Stimulated activated CD4-positive, alpha-beta T cell treated with anti-CD3 and anti-CD28 coated beads, Interleukin-1b, Interleukin-23, amount 100 ng/mL, for 24 hours (primary cell): ENCODE measurements around the gene MMP24.

Experiments used
- DNase-seq, 4 experiments: peaks; one replicate each; pipeline ENCODE4 v3.0.0-alpha.2; 2020; ENCODE audit warnings: low read depth in 4 of 4, low spot score in 1 of 4

MMP24 gene

DNA sequence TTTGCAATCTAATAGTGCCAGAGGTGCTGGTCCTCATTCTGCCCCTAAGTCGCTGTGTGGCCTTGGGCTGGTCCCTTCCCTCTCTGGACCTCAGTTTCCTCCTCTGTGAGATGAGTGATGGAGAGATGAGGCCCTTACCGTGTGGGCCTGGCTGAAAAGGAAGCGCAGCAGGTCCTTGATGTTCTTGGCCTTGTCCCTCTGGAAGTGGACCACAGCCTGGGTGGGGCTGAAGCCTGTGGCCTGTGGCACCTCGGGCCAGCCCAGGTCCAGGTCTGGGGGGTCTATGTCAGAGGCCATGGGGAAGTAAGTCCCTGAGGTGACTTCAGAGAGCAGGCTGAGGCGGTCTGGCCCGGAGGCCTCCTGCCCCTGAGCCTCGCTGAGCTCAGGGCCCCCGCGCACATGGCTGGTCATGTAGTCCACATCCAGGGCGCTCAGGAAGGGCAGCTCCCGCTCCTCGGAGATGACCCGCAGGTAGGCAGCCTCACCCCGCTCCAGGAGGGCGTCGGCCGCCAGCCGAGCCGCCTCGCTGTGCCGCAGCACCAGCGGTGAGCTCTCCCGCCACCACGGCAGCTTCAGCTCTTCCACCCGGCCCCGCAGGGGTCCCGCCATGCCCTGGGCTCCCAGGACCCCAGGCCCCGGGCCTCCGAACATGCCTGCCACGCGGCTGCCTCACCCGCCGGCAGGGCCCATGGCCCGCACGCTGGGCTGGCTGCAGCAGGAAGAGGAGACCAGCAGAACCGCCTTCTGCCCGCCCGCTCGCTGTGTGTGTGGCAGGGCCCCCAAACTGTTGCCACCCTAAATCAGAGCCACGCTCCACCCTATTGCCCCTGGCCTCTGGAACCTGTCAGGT is 65.4 kb downstream of the MMP24 start, which contains the start of gene FAM83C:
Gene FAM83C, minus strand, starts transcription at position 772 of the 850 bp plus-strand sequence. Its CDS starts 121 bp downstream, at position 651.
- DNase-seq, result no peak

DNA sequence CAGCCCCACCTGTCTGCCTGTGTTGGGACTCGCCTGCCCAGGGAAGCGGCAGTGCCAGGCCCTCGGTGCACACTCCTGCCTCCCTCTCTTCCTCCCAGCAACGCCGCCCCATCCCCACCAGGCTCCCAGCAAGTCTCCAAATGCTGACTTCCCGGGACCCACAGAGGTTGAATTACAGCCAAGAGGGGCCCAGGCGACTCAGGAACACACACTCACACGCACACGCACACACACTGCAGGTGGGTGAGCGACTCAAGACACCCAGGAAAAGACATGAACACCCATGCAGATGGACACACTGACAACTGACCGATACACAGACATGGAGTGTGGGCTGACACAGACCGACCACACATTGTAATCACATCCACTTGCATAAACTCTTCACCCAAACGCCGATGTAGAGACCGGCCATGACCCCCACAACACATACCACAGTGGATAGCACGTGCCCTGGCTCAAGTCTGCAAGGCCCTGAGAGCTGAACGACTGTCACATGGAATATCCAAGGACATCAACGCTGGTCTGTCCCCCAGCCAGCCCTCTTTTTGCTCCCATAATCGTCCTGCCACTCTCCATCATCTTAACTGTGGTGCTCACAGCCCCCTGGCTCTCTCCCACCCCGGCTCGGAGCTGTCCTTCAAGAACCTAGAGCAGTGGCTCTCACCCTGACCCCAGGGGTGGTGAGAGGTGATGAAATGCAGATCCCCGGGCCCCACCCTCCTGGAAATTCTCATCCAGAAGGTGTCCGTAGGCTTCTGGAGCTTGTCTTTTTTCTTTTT is 66.2 kb downstream of the MMP24 start:
- no peak for DNase-seq

DNA sequence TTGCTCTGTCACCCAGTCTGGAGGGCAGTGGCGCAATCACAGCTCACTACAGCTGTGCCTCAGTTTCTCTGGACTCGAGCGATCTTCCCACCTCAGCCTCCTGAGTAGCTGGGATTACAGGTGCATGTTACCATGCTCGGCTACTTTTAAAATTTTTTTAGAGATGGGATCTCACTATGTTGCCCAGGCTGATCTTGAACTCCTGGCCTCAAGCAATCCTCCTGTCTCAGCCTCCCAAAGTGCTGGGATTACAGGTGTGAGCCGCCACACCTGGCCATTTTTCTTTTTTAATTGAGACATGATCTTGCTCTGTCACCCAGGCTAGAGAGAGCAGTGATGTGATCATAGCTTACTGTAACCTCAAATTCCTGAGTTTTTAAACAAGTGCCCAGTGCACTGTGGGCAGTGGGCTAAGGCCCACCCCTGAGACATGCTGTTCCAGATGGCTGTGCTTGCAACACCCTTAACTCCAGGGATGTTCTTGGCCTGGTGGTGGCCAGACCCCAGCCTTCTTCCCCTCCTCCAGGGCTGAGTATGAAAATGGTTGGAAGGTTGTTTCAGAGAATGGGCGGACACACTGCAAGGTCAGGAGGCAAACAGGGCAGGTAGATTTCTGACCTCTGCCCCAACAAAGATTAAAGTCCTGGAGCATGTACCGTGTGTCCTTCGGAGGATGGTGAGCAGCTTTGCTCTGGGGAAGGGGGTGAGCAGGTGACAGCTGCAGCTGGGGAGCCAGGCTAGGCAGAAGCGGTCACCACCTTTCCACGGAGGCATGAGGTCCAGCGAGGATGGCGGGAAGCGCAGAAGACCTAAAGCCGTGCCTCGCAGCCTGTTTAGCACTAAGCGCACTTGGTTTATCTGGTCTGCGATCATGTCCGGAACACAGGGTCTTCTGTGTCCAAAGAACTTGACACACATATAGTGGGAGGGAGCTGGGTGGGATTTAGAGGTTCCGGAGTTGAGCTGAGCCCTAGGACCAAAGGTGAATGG is 67.1 kb downstream of the MMP24 start:
- no peak for DNase-seq

DNA sequence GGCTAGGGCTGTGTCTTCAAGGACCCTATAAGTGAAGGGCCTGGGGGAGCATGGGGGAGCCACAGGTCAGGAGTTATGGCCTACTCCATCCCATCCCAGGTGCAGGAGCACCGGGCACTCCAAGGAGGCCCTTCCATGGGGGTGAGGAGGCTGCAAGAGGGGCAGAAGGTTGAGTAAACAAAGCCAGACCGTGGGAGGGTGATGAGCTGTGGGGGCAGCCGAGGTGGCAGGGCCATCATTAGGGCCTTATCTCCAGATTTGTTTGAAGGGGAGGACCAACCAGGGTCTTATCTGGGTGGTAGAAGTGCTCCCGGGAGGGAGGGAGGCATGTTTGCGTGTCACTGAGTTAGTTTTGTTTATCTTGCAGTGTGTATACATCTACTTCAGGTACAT is 67.8 kb downstream of the MMP24 start:
- no peak for DNase-seq

DNA sequence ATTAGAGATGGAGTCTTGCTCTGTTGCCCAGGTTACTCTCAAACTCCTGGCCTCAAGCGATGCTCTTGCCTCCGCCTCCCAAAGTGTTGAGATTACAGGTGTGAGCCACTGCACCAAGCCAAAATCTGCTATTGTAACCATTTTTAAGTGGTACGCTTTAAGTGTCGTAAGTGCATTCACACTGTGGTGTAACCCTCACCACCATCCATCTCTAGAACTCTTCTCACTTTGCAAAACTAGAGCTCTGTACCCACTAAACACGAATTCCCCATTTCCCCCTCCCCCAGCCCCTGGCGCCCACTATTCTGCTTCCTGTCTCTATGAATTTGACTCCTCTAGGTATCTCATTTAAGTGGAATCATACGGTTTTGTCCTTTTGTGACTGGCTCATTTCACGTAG is 68.6 kb downstream of the MMP24 start:
- DNase-seq, result no peak

DNA sequence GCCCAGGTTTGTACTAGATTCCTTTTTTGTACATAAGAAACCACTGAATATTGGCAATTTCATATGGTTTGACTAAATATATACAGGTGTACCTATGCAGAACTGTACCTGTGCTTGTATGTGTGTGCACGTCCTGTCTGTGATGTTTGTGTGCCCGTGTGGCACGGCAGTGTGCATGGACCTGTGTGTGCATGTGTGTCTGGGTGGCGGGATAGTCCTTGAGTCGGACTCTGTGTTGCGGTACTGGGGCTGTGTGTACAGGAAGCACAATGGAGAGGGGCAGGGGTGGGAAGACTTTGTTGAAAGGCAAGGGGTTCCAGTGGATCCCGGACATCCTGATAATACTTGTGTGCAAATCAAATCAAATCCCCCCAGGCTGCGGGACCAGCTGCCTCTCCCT is 69.2 kb downstream of the MMP24 start:
- DNase-seq, result no peak

DNA sequence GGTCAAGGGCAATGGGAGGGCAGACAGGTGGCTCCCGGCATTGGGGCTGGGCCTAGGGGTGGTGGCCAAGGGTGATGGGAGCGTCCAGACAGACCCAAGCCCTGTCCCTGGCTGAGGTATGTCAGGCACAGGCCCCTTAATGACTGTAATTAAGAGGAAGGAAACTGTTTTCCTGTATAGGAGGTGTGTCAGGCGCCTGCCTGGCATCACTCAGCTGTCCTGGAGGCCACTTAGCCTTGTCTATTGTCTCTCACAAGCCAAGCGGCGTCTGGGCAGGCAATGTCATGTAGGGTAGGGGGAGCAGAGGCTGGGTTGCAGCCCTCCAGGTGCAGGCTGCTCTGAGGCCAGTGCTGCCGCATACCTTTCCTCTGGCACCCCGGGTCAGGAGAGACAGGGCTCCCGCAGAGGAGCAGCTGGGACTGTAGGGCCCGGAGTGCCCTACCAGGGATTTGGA is 69.6 kb downstream of the MMP24 start:
- DNase-seq, result no peak

DNA sequence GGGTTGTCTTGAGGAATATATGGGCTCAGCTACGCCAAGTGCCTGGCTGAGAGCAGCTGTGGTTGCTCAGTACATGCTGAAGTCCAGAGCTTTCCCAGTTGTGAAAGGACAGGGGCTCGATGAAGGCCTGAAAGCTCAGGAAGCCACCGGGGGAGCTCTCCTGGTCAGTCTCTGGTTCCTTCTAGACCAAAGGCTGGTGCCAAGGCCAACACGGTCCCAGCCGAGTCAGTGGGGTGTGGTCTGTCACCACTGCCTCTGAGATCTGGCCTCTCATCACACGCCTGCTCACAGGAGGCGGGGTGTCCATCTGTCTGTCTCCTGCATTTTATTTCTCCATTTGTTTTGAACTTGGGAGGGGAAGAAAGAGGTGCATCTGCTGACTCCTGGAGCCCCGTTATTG is 70.7 kb downstream of the MMP24 start:
- no peak for DNase-seq

DNA sequence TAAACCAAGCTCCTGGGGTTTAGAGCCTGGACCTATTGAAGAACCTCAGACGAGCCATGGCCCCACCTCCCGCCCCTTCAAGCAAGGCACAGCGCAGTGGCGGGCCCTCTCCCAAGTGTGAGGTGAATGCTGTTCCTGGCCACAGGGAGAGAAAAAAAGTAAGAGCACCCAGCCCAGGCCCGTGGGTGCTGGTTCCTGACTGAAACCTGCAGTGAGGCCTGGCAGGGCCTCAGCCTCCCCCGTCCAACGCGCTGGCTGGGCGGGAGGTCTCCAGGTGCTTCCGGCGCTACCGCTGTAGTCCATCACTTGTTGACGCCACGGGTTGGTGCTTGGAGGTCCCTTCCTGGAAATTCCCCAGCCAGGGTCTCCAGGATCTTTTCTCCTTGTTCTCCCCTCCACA is 71.2 kb downstream of the MMP24 start:
- no peak for DNase-seq

DNA sequence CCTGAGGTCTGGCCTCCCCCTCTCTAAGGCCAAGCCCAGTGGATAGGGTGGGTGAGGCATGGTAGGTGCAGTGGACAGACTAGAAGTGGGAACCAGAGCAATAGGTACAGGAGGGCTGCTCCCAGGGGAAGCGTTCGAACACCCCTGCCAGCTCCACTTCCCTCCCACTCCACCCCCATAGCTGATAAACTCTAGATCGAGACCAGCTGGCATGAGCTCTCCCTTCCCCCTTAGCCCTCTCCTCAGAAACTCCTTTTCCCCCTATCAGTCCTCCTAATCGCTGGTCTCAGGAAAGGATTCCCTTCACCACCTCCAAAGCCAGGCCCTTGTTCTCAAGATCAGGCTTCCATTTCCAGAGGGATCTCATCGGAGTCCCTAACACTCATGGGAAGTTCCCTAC is 71.8 kb downstream of the MMP24 start:
- DNase-seq, result no peak

DNA sequence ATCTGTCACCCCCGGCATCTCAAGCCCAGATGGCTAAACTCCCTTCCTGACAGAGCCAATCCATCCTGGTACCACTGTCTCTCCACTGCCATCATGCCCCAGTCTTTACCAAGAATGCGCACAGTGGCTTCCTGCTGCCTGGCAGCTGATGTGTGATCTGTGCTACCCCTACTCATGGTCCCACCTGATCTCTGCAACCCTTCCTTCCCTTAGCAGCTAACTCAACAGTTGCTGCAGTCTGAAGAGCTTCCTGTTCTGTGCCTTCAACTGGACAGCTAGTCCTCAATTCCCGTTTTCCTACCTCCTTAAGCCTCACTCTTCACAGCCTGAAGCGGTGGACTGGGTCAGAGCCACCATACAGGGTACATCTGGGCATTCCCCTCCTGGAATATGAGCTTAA is 73.3 kb downstream of the MMP24 start:
- DNase-seq, result no peak

DNA sequence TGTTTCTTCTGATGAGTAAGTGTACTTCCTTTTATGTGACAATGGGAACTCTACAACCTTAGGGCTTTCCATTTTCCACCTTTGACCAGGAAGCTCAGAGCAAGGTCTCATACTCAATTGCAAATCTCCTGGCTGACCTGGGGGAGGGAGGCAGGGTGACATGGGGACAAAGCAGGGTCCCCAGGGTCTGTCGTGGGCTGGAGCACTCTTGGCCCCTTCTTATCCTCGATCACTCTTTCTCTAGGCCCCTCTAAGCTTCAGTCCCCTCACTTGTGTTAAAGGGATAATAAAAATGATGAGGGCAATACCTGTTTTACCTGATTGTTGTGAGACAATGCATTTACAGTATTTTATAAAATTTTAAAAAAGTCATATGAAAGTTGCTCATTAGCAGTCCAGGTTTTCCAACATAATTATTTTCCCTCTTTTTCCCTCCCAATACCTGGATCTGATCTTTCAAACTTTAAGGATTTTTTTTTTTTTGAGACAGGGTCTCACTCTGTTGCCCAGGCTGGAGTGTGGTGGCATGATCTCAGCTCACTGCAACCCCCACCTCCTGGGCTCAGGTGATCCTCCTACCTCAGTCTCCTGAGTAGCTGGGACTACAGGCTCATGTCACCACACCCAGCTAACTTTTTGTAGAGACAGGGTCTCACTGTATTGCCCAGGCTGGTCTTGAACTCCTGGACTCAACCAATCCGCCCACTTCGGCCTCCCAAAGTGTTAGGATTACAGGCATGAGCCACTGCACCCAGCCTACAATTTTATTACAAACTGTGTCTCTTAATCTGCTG is 74.2 kb downstream of the MMP24 start:
- no peak for DNase-seq

DNA sequence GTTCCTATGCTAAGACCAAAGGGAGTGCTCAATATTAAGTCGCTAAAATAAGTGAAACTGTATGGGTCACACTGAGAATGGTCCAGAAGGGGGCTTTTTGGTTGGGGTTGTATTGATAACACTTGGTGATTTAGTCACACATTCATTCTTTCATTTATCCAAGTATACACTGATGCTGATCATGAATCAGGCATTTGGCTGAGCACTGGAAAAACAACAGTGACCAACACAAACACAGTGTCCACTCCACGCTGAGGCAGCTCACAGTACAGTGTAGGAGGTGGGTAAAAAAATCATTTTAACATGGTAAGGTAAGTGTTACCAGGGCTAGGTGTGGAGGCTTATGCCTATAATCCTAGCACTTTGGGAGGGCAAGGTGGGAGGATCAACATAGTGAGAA is 74.9 kb downstream of the MMP24 start:
- no peak for DNase-seq

DNA sequence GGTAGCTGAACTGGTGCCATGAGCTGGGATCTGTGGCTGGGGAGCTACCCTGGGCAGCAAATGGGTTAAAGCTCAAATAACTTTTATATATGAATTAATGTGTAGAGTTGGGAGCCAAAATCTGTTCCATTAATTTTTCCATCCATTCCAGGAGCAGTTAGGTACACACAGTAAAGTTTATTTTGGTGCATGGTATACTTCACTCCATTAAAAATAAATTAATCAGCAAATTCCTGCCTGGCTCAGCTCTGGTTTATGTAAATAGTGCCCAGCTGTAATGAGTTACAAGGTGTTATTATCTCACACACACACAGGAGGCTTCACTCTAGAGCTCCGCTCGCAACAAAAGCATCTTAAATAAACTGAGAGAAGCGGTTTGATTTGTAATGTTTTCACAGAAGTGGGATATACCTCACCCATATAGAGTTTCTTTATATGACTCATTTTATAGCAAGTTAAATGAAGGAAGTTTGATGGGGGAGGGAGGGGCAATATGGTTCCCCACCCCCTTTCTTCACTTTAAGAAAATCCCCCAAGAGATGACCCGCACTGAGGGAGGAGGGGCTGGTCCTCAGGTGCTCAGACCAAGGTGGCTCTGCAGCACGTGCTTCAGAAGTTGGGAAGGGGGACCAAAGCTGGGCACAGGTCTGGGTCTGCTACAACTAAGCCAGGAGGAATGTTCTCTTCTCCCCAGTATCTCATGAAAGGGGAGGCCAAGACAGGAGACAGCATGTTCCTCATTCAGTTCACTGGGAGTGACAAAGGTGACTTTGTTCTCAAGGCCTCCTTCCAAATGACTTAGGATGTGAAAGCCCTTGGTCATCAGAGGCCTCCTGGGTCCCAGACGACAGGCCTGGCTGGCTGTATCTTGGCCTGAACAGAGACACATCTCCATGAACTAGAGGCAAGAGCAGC is 76.2 kb downstream of the MMP24 start:
- DNase-seq, result no peak

DNA sequence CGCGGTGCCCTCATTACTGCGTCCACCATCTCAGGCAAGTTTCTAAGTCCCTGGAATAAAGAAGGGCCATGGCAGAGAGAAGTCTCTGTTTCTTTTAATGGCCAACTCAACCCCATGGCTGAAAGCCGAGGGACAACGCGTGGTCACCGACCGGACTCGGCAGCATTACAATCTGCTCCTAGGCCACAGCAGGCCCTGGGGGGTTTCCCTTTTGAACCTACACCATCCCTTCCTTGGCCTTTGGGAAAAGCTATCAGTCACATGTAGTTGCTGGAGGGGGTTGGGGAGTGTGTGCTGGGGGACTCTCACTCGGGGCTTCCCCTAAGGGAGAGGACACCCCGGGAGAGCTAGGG is 76.9 kb downstream of the MMP24 start:
- no peak for DNase-seq

DNA sequence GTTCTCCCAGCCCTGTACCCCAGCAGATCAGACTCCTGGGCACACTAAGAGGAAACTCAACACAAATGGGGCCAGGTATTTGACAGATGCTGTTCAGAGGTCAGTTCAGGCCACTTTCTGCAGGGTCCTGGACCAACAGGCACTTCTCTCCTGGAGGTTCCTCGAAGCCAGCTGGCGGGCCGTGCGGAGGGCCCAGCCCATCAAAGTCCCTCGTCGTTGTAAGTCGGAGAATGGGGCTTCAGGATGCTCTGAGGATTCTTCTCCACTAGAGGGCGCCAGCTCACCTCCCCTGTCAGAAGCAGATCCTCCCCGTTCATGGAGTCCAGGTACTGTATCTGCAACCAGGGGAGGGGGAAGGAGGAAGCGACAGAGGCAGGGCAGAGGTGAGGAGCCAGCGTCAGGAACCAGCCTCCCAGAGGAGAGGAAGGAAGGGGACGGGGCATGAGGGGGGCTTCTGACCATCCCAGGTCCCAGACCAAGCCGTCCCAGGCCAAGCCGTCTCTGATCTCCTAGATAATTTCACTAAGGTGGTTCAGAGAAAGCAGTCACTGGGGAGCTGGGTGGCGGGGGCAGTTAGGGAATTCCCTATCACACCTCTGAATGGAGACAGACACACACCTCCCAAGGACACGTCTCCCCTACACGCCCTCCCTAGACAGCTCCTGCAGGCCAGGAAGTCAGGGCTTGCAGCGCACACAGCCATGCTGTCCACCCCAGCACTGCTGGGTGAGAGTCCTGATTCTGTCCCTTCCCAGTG is 77.4 kb downstream of the MMP24 start:
- DNase-seq, result peak; percentile 71 to 75 (median 72)

DNA sequence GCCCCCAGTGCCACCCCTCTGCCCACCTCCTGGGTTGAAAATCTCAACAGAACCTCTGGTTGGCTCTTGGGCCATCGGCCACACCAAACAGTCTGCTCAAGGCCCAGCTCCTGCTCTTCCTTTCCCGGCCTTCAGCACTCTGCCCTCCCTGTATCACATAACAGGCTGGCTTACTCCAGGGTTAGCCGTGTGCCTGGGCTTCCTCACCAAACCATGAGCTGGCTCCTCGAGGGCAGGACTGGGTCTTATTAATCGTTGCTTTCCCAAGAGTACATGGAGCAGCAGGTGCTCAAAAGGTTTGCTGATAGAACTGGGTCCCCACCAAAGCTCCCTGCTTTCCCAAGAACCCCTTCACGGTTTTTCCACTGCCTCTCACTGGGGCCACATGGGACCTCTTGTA is 78.5 kb downstream of the MMP24 start:
- no peak for DNase-seq

DNA sequence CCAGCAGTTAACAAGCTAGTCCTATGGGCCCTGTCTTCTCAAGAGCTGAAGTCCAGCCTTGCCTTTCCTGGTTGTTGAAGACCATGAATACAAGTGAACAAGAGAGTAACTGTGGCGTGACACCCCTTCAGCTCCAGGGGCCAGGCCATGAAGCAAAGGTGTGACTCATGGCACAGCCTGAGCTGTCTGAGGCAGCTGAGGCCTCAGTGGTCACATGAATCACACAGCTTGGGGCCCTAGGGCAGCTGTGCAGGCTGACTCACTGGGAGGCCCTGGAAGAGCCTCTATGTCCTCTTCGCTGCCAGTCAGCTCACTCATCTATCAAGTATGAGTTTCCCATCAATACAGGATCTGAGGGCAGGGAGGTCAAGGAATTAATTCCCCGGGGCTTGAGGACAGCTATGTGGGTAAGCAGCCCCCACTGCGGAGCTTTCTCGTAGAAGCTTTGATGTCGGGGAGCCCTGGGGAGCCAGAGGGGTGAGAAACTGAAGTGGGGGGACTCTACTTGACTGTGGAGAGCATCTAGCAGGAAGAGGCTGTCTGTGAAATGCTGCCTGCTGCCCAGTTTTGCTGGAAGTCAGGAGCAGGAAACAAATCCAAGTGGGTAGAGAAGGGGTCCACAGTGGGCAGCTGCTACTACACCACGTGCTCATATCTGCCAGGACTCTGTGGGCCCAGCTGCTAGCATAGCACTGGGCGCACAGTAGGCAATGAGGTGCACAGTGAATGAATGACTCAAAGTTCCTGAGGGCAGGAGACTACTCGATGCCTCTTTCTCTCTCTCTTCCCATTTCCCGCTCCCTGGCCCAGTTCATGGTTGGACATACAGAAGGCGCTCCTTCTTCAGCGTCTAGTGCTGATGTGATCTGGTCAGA is 79.4 kb downstream of the MMP24 start:
- DNase-seq, result peak; percentile 49 to 82 (median 59)
